IMR-90 (cell line): ENCODE measurements around the gene NDUFB10. TPM values are rescaled to one million over a fixed set of nuclear protein-coding genes. Genes with fewer than 3 reads are reported as not detected.

Experiments
- ATAC-seq: fragments of 200-7000 bp; cut with Tn5 transposase; 2 replicates; pipeline ENCODE4 v1.9.1; 2020; ENCODE audit warnings: low read depth, mild to moderate bottlenecking, moderate library complexity
- BruUV-seq: library from RNA; stranded (reverse); fragments of 400-500 nt; replicated peaks from 2 replicates; lab custom pipeline; 2021; lab: Mats Ljungman, UMichigan
- CTCF ChIA-PET: fragments of 300-600 bp; formaldehyde crosslinking; extraction: SDS; loops from one replicate; lab custom pipeline; 2021; ENCODE audit warnings: antibody characterized with exemption; lab: Yijun Ruan, JAX
- POLR2A ChIA-PET: fragments of 300-600 bp; sonication (Branson Sonifier 250); formaldehyde crosslinking; loops from one replicate; lab custom pipeline; 2022; ENCODE audit warnings: antibody characterized with exemption; ENCODE audit not compliant: unreplicated experiment; lab: Charles Lee
- DNase-seq: peaks from one replicate; pipeline ENCODE4 v3.0.0; 2013
- H2AFZ ChIP-seq: replicated peaks from 2 replicates; pipeline ENCODE3; 2013; ENCODE audit warnings: low read length, mild to moderate bottlenecking; ENCODE audit not compliant: poor library complexity
- H2AK5ac ChIP-seq: 2 replicates; pipeline ENCODE4 v1.6.1; 2013; ENCODE audit warnings: low read depth, low read length, inconsistent platforms
- H2AK9ac ChIP-seq: replicated peaks from 2 replicates; pipeline ENCODE3; 2013; ENCODE audit warnings: mild to moderate bottlenecking, low read depth, low read length, moderate library complexity; ENCODE audit not compliant: poor library complexity
- H2BK120ac ChIP-seq: 2 replicates; pipeline ENCODE4 v1.6.1; 2013; ENCODE audit warnings: low read depth, low read length, inconsistent platforms
- H2BK15ac ChIP-seq: 3 replicates; pipeline ENCODE4 v1.6.1; 2013; ENCODE audit warnings: low read depth, low read length, inconsistent platforms
- H2BK20ac ChIP-seq: 2 replicates; pipeline ENCODE4 v1.6.1; 2013; ENCODE audit warnings: low read depth, mild to moderate bottlenecking, inconsistent platforms, low read length, moderate library complexity
- H2BK5ac ChIP-seq: 2 replicates; pipeline ENCODE4 v1.6.1; 2013; ENCODE audit warnings: mild to moderate bottlenecking, low read depth, low read length, inconsistent platforms; ENCODE audit not compliant: poor library complexity, severe bottlenecking
- H3K14ac ChIP-seq: replicated peaks from 2 replicates; pipeline ENCODE4 v1.6.1; 2013; ENCODE audit warnings: low read depth, low read length, inconsistent platforms
- H3K18ac ChIP-seq: 2 replicates; pipeline ENCODE4 v1.6.1; 2013; ENCODE audit warnings: low read depth, low read length, control low read depth
- H3K23ac ChIP-seq: 2 replicates; pipeline ENCODE4 v1.6.1; 2013; ENCODE audit warnings: low read depth, low read length, inconsistent platforms
- H3K27ac ChIP-seq: 2 replicates; pipeline ENCODE4 v1.5.1; 2013; ENCODE audit warnings: mild to moderate bottlenecking, control low read depth, low read length; ENCODE audit not compliant: insufficient read depth
- H3K27me3 ChIP-seq: 2 replicates; pipeline ENCODE4 v1.6.1; 2013; ENCODE audit warnings: low read length; ENCODE audit not compliant: control insufficient read depth, insufficient read depth
- H3K36me3 ChIP-seq: 2 replicates; pipeline ENCODE4 v1.6.1; 2013; ENCODE audit warnings: low read length, mixed read lengths; ENCODE audit not compliant: control insufficient read depth, insufficient read depth
- H3K4ac ChIP-seq: 2 replicates; pipeline ENCODE4 v1.6.1; 2013; ENCODE audit warnings: low read depth, low read length, inconsistent platforms
- H3K4me1 ChIP-seq: 2 replicates; pipeline ENCODE4 v1.6.1; 2013; ENCODE audit warnings: low read length, mixed read lengths; ENCODE audit not compliant: control insufficient read depth, insufficient read depth
- H3K4me2 ChIP-seq: 2 replicates; pipeline ENCODE4 v1.6.1; 2013; ENCODE audit warnings: low read depth, mild to moderate bottlenecking, control low read depth, low read length, moderate library complexity
- H3K4me3 ChIP-seq: 2 replicates; pipeline ENCODE4 v1.5.1; 2013; ENCODE audit warnings: low read depth, mild to moderate bottlenecking, control low read depth, low read length, moderate library complexity; ENCODE audit not compliant: insufficient read depth
- H3K56ac ChIP-seq: 2 replicates; pipeline ENCODE4 v1.6.1; 2013; ENCODE audit warnings: low read length, inconsistent platforms; ENCODE audit not compliant: insufficient read depth; ENCODE audit errors: extremely low read depth
- H3K79me1 ChIP-seq, 2 experiments: 2 replicates each; pipeline ENCODE4 v1.6.1; 2013; ENCODE audit warnings: low read length in 2 of 2, inconsistent platforms in 1 of 2, low read depth in 1 of 2
- H3K9ac ChIP-seq: 2 replicates; pipeline ENCODE4 v1.6.1; 2013; ENCODE audit warnings: low read depth, low read length, control low read depth
- H3K9me1 ChIP-seq: 2 replicates; pipeline ENCODE4 v1.6.1; 2013; ENCODE audit warnings: low read length, inconsistent platforms; ENCODE audit not compliant: insufficient read depth
- H3K9me3 ChIP-seq: 2 replicates; pipeline ENCODE4 v1.6.1; 2013; ENCODE audit warnings: low read length; ENCODE audit not compliant: control insufficient read depth, insufficient read depth
- H4K20me1 ChIP-seq: 2 replicates; pipeline ENCODE4 v1.6.1; 2013; ENCODE audit warnings: low read length, inconsistent platforms; ENCODE audit not compliant: insufficient read depth
- H4K5ac ChIP-seq: 2 replicates; pipeline ENCODE4 v1.6.1; 2013; ENCODE audit warnings: mild to moderate bottlenecking, low read depth, low read length, control low read depth
- H4K8ac ChIP-seq, 2 experiments: 2 replicates each; pipeline ENCODE4 v1.6.1; 2013; ENCODE audit warnings: low read depth in 2 of 2, low read length in 2 of 2, control low read depth in 1 of 2, inconsistent platforms in 1 of 2
- H4K91ac ChIP-seq: 2 replicates; pipeline ENCODE4 v1.6.1; 2013; ENCODE audit warnings: low read depth, low read length, inconsistent platforms; ENCODE audit not compliant: insufficient read depth
- CTCF ChIP-seq: conservative IDR thresholded peaks from 2 replicates; pipeline ENCODE4 v1.5.1; 2012; ENCODE audit warnings: mild to moderate bottlenecking, low read depth, low read length, improper control_type of control experiment
- MAFK ChIP-seq: IDR thresholded peaks from 2 replicates; pipeline ENCODE4 v1.6.1; 2012; ENCODE audit warnings: low read depth, low read length, improper control_type of control experiment
- MXI1 ChIP-seq: IDR thresholded peaks from 2 replicates; pipeline ENCODE4 v1.6.1; 2012; ENCODE audit warnings: low read depth, mild to moderate bottlenecking, low read length, moderate library complexity, borderline replicate concordance
- SMC3 ChIP-seq: fragments of 150-350 bp; IDR thresholded peaks from 2 replicates; pipeline ENCODE4 v1.6.1; 2016; ENCODE audit warnings: low read depth, mild to moderate bottlenecking, antibody characterized with exemption, low read length, moderate library complexity
- WGBS, 2 experiments: methylation state at CpG; one replicate each; pipeline versions ENCODE4 v1.1.5 to v1.1.7; 2013; ENCODE audit warnings: missing lambda C conversion rate in 2 of 2; ENCODE audit not compliant: insufficient read length in 1 of 2; ENCODE audit errors: extremely low coverage in 2 of 2; 5-methylcytosine and 5-hydroxymethylcytosine counted together
- dilution Hi-C: fragments of 300-500 bp; cut with HindIII; formaldehyde crosslinking; loops from one replicate; pipeline ENCODE4 v1.14.3; 2018; ENCODE audit warnings: low sequenced_read_pairs; ENCODE audit not compliant: unreplicated experiment
- in situ Hi-C: fragments of 300-500 bp; cut with MboI; formaldehyde crosslinking; loops from 3 replicates; pipeline ENCODE4 v1.14.3; 2019; ENCODE audit warnings: low sequenced_read_pairs, inconsistent platforms, mixed read lengths
- intact Hi-C: fragments of 100-400 bp; cut with micrococcal nuclease; formaldehyde crosslinking; loops from 2 replicates; pipeline ENCODE4 v1.10.0; 2022
- polyA plus RNA-seq, 3 experiments: library from polyadenylated mRNA; depleted of rRNA; stranded (reverse); fragments of >200 nt; gene quantifications; 2 replicates each; pipeline ENCODE4 v1.2.3, GENCODE V29; 2012; ENCODE audit warnings: low replicate concordance in 1 of 3
- total RNA-seq: library from RNA; depleted of rRNA; stranded (reverse); fragments of >200 nt; gene quantifications from 2 replicates; pipeline ENCODE4 v1.2.3, GENCODE V29; 2012

Gene NDUFB10
- total and polyA plus RNA-seq, 2 of the 4 experiments (the other 2 are of a cell fraction), result 189 to 220 TPM

GRCh38 chr16:1963806-1964505, 4.6 kb downstream of the NDUFB10 start:
- Histone ChIP-seq H4K5ac (no peak overlapping the region), H2BK20ac (no peak overlapping the region), H3K9me3 (no peaks in the 10 kb centered on the region), H3K9me1 (0 out of 2 replicates have a peak, but pooled peaks cover 6% of the 10 kb centered on the region), H2AK9ac (peak overlapping the region; percentile 97), H3K56ac (peak overlapping the region; percentile 73), H3K36me3 (peaks cover 27% of the 10 kb centered on the region), H3K14ac (peak overlapping the region; percentile 94), H3K27ac (peak overlapping the region; percentile 62), H3K4ac (peak overlapping the region; percentile 64), H3K4me3 (peak overlapping the region; percentile 87), H2AFZ (no peak overlapping the region), H3K4me2 (peak overlapping the region; percentile 84), H2BK120ac (no peak overlapping the region), H4K91ac (peak overlapping the region; percentile 11; the same call in 1 of the 2 replicates), H2BK5ac (no peak overlapping the region), H3K23ac (peak overlapping the region; percentile 37), H4K20me1 (peaks cover 43% of the 10 kb centered on the region), H4K8ac (peak overlapping the region in 1 of 2 experiments; percentile 7; a peak in 1 of 4 replicates), H3K9ac (peak overlapping the region; percentile 85), H3K4me1 (peaks cover 12% of the 10 kb centered on the region), H3K79me1 (peaks cover 3 to 53% of the 10 kb centered on the region in 2 experiments), H2AK5ac (peak overlapping the region; percentile 58), H3K27me3 (no peaks in the 10 kb centered on the region), H2BK15ac (no peak overlapping the region), H3K18ac (no peak overlapping the region)
- no TSS peak for BruUV-seq
- POLR2A ChIA-PET, result interaction anchor here (0.9 to 1.0 kb wide), 3 partner anchors 14 to 176 kb away, joined by 3 to 9 read pairs (median 3); no protein-coding TSS in a partner anchor
- intact Hi-C loops (no loop called here), in situ Hi-C loops (no loop called here), dilution Hi-C loops (no loop called here)
- TF ChIP-seq MAFK (no peak), CTCF (0 out of 2 replicates have a peak, but pooled peaks have one; percentile 3), MXI1 (0 out of 2 replicates have a peak, but pooled peaks have one; percentile 42), SMC3 (no peak)
- no peak for DNase-seq
- ATAC-seq, result peak; percentile 8
- CTCF ChIA-PET, result interaction anchor here (0.9 to 1.0 kb wide), 2 partner anchors 151 to 177 kb away, joined by 3 read pairs; no protein-coding TSS in a partner anchor
- 6% methylated on average over 9 of the region's 44 CpGs; no CpG with 5 or more reads in 1 of the 2 experiments for WGBS, 2 experiments
